Activated CD4-positive, CD25-positive, alpha-beta regulatory T cell (primary cell): ENCODE data around the gene CCHCR1.
A peak's percentile ranks its signal among the peaks of the same experiment; 100 is the strongest.

Source experiments
- DNase-seq, 4 experiments: peaks; one replicate each; lab custom pipeline; 2025; lab: John Stamatoyannopoulos, UW

Gene CCHCR1

DNA sequence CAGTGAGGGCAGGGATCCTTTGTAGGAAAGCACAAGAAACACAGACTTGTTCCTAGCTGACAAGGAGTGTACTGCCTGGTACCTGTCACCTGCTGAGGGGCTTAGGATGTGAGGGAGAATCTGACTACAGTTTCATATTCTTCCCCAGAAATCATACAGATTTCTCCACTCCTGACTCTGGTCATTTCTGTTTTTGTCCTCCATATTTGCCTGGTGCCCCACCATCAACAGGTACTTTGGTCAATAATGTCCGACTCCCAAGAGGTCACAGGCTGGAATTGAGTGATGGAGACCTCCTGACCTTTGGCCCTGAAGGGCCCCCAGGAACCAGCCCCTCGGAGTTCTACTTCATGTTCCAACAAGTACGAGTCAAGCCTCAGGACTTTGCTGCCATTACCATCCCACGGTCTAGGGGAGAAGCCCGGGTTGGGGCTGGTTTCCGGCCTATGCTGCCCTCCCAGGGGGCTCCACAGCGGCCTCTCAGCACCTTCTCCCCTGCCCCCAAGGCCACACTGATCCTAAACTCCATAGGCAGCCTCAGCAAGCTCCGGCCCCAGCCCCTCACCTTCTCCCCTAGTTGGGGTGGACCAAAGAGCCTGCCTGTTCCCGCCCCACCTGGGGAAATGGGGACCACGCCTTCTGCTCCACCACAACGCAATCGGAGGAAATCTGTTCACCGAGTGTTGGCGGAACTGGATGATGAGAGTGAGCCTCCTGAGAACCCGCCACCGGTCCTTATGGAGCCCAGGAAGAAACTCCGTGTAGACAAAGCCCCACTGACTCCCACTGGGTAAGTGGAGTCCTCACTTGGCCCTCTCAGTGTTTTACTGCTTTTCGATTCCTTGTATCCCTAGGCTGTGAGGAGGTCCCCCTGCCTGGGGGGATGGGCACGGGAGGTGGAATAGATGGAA is 3.9 kb upstream of the CCHCR1 start:
- no peak for DNase-seq

- peak in 1 of 4 experiments; percentile 20 for DNase-seq
Observed at GRCh38 chr6:31158863-31159855, 1.6 kb upstream of the CCHCR1 start.

- DNase-seq: peak; percentile 94 to 98 (median 96)
Observed at GRCh38 chr6:31158140-31158862, 699 bp upstream of the CCHCR1 start, which contains the start of gene TCF19. TSS of gene TCF19 (plus strand) at chr6:31158589. CDS start at chr6:31159470, 881 bp downstream.

GRCh38 chr6:31156641-31157040 is 961 bp downstream of the CCHCR1 start:
- DNase-seq: no peak

- no peak for DNase-seq
Observed at GRCh38 chr6:31154436-31154835, 3.2 kb downstream of the CCHCR1 start.

DNA sequence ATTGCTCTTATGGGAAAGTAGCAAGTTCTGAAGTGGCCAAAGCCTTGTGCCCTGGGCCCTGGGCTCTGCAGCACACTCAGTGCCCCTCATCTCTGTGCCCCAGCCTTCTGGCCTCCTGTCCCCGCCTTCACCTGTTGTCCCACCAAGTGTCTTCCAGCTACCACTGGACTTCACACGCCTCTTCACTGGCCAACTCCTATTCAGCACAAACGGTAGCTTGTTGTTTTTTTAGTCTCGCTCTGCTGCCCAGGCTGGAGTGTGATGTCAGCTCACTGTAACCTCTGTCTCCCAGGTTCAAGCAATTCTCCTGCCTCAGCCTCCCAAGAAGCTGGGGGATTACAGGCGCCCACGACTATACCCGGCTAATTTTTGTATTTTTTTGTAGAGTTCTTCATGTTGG is 4.8 kb downstream of the CCHCR1 start:
- DNase-seq: no peak

DNA sequence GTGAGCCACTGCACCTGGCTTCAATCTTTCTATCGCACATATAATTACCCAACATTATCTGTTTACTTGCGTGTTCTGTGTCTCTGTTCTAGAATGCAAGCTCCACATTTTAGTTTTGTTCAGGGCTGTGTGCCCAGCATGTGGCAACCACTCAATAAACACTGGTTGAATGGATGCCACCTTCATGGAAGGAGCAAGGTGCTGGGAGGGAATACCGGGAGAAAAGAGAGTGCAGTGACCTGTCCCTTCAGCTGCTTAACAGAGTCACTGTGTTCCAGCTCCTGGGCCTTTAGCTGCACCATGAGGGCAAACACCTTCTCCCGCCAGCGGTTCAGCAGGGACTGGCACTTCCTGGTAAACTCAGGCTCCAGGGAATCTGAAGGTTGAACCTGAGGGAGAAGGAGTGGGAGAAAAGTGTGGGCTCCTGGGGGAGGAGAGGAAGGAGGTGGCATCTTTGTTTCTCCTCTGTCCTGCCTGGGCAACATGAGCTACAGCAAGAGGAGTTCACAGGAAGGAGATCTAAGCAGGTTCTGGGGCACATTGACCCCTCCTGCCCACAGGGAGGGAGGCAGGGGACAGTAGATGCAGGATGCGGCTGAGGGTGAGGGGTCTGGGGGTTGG is 7.7 kb downstream of the CCHCR1 start:
- DNase-seq: no peak

DNA sequence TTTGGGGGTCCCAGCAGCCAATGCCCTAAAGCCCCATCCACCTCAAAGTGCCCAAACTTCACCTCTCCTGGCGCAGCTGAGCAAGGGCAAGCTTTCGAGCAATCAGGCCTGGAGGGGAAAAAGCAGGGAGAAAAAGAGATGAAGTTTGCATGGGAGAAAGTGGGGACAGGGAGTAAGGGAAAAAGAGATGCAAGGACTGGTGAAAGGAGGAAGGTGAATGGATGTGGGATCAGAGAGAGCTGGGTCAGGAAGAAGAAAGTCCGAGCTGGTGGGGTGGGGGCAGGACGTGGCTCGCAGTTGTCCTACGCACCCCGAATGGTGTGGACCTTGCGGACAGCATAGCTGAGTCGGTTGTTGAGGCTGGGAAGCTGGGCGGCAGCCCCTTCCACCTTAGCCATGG is 12.2 kb downstream of the CCHCR1 start:
- DNase-seq: no peak

DNA sequence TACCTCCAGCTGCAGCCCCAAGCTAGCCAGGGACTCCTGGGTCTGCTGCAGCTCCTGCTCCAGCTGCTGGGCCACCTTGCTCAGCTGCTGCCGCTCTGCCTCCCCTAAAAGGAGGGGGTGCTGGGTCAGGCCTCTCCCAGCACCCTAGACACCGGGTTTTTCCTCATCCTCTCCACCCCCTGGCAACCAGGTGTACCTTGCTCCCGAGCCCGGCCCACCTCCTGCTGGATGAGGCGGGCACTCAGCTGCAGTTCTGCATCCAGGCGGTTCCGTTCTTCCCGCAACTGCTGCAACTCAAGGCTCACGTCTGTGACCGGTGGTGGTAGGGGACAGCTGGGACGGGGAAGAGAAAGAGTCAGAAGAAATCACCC is 12.6 kb downstream of the CCHCR1 start:
- no peak for DNase-seq

DNA sequence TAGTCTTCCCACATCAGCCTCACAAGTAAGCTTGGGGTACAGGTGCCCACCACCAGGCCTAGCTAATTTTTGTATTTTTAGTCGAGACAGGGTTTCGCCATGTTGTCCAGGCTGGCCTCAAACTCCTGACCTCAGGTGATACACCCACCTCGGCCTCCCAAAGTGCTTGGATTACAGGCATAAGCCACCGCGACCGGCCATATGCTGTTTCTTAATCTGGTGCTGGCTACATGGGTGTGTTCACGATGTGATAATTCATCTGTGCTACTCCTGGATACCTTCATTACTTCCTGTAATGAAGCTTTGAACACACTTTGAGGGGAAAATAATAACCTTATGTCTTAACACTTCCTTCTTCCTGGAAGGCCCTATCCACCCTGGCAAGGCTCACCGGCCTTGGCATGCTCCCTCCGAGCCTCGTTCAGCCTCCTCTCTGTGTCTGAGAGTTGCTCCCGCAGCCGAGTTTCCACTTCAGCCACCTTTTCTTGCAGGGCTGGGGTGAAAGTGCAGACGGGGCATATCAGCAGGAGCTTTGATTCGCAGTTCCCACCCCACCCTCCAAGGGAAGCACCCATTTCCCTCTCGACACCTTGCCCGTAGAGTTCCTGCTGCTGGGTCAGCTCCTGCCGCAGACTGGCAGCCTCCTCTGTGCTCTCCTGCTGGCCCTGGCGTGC is 13.2 kb downstream of the CCHCR1 start:
- DNase-seq: no peak

GRCh38 chr6:31143148-31143547 is 14.5 kb downstream of the CCHCR1 start:
- DNase-seq: no peak

GRCh38 chr6:31142361-31142761 is 15.2 kb downstream of the CCHCR1 start:
- DNase-seq: no peak

- DNase-seq: no peak
Observed at GRCh38 chr6:31140643-31141042, 17.0 kb downstream of the CCHCR1 start.

DNA sequence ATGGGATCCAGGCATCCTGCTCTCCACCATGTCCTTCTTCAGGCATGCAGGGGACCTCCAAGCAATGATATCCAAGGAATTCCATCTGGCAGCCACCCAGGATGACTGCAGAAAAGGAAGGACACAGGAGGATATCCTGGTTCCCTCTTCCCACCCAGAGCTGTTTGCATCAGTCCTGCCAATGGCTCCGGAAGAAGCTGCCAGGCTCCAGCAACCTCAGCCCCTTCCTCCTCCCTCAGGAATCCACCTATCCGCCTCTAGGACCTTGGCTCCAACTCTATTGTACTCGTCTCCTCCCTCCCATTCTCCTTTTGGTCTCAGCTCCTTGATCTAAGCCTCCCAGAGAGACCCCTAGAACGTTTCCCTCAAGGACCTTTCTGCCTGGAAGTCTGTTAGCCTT is 18.0 kb downstream of the CCHCR1 start:
- DNase-seq: no peak

GRCh38 chr6:31138982-31139381 is 18.6 kb downstream of the CCHCR1 start, which contains the start of gene PSORS1C2:
TSS of gene PSORS1C2 (minus strand) at chr6:31139066. CDS start at chr6:31139026, 40 bp downstream.
- DNase-seq: no peak

DNA sequence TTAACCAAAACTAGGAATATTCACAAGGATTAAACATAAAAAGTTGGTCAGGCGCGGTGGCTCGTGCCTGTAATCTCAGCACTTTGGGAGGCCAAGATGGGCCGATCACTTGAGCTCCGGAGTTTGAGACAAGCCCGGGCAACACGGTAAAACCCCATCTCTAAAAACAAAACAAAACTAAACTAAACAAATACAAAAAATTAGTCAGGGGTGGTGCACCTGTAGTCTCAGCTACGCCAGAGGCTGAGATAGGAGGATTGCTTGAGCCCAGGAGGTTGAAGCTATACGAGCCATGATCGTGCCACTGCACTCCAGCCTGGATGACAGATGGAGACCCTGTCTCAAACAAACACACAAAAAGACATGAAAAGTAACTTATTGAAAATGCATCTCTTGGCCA is 21.9 kb downstream of the CCHCR1 start:
- DNase-seq: no peak

- no peak for DNase-seq
Observed at GRCh38 chr6:31132806-31133205, 24.8 kb downstream of the CCHCR1 start.

DNA sequence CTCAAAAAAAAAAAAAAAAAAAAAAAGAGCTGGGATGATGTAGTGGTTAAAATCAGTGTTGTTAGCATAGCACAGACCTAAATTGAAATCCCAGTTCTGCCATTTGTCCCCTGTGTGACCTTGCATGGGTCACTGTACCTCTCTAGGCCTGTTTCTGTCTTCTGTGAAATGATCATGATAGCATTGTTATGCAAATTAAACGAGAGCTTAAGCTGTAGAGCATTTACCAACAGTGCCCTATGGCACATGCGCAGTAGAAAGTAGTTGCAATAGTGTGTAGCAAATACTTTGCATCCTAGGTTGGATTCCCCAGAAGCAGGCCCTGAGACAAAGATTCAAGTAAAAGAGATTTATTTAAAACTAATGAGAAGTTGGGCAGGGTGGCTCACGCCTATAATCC is 26.0 kb downstream of the CCHCR1 start:
- DNase-seq: no peak

- no peak for DNase-seq
Observed at GRCh38 chr6:31130751-31131150, 26.9 kb downstream of the CCHCR1 start.

DNA sequence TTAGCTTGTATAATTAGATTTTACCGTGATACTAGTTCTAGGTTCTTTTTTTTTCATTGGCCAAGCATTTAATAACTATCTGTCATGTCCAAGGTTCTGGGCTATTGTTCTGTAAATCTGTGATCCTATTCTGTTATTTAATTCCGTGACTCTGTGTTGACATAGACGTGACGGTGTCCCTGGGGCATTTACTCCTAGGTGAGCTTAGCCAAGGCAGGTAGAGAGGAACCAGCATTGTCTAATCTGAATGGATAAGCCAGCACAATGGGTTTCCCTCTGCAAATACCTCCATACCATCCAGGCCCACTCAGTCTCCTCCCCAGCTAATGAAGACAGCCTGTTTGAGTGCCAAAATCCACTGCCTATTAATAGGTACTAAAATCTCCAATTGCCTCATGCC is 28.5 kb downstream of the CCHCR1 start:
- no peak for DNase-seq
